Stimulated activated CD4-positive, alpha-beta T cell treated with anti-CD3 and anti-CD28 coated beads, Interleukin-15, amount 100 ng/mL, for 48 hours (primary cell): Measurements from ENCODE around the gene GJC2.

Source experiments
- DNase-seq, 2 donors: peaks; one replicate each; pipeline ENCODE4 v3.0.0-alpha.2; 2020; ENCODE audit warnings: low read depth in 2 of 2

The GJC2 gene

GRCh38 chr1:228145463-228146416, 4.0 kb upstream of the GJC2 start:
- no peak for DNase-seq

DNA sequence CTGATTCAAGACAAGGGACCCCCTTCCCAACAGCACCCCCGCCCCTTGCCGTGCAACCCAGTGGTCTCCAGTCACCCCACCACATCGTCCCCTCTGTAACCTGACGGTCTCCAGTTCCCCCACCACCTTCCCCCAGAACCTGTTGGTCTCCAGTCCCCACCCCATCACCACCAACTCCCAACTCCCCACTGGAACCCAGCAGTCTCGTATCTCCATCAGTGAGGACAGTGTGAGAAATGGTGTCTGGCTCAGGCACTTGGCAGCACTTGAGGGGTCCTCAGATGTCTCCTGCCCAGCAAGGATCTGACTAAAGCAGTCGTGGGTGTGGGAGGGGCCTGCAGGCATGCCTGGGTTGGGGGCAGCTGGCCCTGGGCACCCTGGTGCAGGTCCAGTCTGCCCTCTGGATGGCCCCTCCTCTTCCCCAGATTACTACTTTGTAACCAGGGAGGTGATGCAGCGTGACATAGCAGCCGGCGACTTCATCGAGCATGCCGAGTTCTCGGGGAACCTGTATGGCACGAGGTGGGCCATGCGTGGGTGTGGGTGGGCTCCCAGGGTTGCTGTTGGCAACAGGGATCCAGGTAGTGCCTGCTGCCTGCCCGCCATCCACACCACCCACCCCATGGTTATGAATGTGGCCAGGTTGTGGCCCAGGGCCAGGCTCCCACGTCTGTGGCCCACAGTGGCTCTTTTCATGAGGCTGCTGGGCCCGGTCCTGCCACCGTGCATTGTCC, 3.1 kb upstream of the GJC2 start:
- DNase-seq: no peak

DNA sequence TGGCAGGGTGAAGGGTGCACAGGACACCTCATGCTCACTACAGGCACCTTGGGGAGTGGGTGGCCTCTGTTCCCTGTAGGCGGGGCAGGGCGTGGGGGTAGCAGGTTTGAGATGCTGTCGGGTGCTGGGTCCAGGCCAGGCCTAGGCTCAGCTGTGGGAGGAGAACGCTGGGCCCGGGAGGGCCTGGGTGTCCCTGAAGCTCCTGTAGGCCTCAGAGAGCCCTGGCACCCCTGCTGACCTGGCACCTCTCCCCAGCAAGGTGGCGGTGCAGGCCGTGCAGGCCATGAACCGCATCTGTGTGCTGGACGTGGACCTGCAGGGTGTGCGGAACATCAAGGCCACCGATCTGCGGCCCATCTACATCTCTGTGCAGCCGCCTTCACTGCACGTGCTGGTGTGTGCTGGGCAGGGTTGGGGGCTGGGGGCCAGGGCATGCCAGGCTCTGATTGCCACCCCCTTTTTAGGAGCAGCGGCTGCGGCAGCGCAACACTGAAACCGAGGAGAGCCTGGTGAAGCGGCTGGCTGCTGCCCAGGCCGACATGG, 2.5 kb upstream of the GJC2 start:
- DNase-seq: no peak

DNA sequence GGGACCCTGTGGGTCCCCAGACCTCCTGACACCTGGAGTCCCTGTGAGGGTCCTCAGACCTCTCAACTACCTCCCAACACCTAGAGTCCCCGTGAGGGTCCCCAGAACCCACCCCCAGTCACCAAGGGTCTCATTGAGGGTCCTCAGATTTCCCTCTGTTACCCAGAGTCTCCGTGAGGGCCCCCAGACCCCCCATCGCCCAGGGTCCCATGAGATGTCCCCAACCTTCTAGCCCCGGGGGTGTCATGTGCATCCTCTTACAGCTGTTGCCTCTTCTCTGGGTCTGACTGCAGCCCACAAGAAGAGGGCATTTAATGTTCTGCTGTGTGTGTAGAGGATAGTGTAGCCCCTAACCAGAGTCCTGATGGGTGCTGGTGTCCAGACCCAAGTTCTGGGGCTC, 2.0 kb upstream of the GJC2 start:
- no peak for DNase-seq

DNA sequence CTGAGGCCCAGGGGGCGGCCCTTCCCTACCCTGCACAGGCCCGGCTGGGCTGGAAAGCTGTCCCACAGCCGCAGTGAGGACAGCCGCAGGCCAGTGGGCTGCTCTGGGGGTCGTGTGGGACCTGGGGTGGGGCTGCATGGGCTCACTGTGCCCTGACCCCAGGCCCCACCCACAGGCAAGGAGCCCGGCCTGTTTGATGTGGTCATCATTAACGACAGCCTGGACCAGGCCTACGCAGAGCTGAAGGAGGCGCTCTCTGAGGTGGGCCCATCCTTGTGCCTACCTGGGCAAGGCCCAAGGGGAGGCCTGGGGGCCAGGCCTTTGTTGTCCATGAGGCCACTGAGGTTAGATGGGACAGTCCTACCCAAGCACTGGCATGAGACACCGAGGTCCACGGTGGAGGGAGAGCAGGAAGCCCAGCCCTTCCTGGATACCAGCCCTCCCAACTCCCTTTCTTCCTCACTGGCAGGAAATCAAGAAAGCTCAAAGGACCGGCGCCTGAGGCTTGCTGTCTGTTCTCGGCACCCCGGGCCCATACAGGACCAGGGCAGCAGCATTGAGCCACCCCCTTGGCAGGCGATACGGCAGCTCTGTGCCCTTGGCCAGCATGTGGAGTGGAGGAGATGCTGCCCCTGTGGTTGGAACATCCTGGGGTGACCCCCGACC, 1.4 kb upstream of the GJC2 start:
- DNase-seq: no peak

- DNase-seq: no peak
Measured at GRCh38 chr1:228148935-228149405, 760 bp upstream of the GJC2 start.

DNA sequence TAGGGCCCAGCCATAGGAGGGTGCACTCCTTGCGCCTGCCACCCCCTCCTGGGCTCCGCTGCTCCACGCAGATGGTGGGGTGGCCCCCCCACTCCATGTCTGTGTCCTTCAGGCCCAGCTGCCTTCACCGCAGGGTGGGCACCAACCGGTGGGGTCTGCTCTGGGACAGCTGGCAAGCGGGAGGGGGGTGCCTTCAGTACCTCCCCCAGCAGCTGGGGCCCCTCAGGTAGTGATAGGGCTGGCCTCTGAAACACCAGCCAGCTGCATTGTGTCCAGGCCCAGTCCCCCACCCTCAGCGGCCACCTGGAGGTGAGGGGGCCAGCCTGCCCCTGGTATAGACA, 360 bp downstream of the GJC2 start:
- DNase-seq: no peak

GRCh38 chr1:228150461-228151179, 890 bp downstream of the GJC2 start:
- DNase-seq: no peak

GRCh38 chr1:228151180-228151925, 1.6 kb downstream of the GJC2 start:
- no peak for DNase-seq

- DNase-seq: no peak
Measured at GRCh38 chr1:228152097-228152917, 2.6 kb downstream of the GJC2 start.

GRCh38 chr1:228152918-228153258, 3.2 kb downstream of the GJC2 start:
- DNase-seq: no peak

- no peak for DNase-seq
Measured at GRCh38 chr1:228154021-228154669, 4.4 kb downstream of the GJC2 start.

GRCh38 chr1:228154670-228155571, 5.2 kb downstream of the GJC2 start:
- DNase-seq: peak; percentile 51 to 56

- DNase-seq: no peak
Measured at GRCh38 chr1:228155596-228156514, 6.1 kb downstream of the GJC2 start.

- no peak for DNase-seq
Measured at GRCh38 chr1:228156515-228156881, 6.8 kb downstream of the GJC2 start.

- no peak for DNase-seq
Measured at GRCh38 chr1:228156941-228157728, 7.4 kb downstream of the GJC2 start.

DNA sequence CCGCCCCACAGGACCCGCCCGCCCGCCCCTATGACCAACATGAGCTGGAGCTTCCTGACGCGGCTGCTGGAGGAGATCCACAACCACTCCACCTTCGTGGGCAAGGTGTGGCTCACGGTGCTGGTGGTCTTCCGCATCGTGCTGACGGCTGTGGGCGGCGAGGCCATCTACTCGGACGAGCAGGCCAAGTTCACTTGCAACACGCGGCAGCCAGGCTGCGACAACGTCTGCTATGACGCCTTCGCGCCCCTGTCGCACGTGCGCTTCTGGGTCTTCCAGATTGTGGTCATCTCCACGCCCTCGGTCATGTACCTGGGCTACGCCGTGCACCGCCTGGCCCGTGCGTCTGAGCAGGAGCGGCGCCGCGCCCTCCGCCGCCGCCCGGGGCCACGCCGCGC, 8.0 kb downstream of the GJC2 start:
- DNase-seq: no peak
